PFSK-1 (cell line): ENCODE measurements around the gene MYO9A.

Source experiments
- SIN3A ChIP-seq: IDR thresholded peaks from 2 replicates; pipeline ENCODE4 v1.6.1; 2012; ENCODE audit warnings: mild to moderate bottlenecking, low read length, moderate library complexity, borderline replicate concordance; ENCODE audit not compliant: insufficient read depth
- TAF1 ChIP-seq: IDR thresholded peaks from 2 replicates; pipeline ENCODE4 v1.6.1; 2012; ENCODE audit warnings: low read length, control low read depth, borderline replicate concordance; ENCODE audit not compliant: insufficient read depth
- TF ChIP-seq, protein P1 (sequence below), 2 experiments: IDR thresholded peaks; 2 replicates each; pipeline versions ENCODE4 v1.6.1 to v1.8.0; 2011 to 2012; ENCODE audit warnings: low read depth in 2 of 2, low read length in 2 of 2, control low read depth in 1 of 2, inconsistent platforms in 1 of 2, mild to moderate bottlenecking in 1 of 2, moderate library complexity in 1 of 2; ENCODE audit not compliant: insufficient read depth in 1 of 2

DNA sequence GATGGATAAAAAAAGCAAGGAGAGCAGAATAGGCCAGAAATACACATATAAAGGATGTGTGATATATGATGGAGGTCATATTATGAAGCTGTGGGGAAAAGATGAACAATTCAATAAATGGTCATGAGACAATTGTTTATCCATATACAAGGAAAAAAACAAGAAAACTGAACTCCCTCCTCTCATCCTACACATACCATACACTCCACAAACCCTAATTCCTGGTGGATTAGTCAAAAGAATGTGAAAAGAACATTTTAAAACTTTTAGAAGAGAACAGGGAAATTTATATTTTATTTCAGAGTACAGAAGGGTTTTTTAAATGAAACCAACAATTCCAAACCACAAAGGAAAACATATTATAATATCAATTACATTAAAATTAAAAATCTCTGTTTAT, 342.1 kb downstream of the MYO9A start:
- TF ChIP-seq SIN3A: no peak
- no peak for TF ChIP-seq TAF1
- TF ChIP-seq, protein P1, sequence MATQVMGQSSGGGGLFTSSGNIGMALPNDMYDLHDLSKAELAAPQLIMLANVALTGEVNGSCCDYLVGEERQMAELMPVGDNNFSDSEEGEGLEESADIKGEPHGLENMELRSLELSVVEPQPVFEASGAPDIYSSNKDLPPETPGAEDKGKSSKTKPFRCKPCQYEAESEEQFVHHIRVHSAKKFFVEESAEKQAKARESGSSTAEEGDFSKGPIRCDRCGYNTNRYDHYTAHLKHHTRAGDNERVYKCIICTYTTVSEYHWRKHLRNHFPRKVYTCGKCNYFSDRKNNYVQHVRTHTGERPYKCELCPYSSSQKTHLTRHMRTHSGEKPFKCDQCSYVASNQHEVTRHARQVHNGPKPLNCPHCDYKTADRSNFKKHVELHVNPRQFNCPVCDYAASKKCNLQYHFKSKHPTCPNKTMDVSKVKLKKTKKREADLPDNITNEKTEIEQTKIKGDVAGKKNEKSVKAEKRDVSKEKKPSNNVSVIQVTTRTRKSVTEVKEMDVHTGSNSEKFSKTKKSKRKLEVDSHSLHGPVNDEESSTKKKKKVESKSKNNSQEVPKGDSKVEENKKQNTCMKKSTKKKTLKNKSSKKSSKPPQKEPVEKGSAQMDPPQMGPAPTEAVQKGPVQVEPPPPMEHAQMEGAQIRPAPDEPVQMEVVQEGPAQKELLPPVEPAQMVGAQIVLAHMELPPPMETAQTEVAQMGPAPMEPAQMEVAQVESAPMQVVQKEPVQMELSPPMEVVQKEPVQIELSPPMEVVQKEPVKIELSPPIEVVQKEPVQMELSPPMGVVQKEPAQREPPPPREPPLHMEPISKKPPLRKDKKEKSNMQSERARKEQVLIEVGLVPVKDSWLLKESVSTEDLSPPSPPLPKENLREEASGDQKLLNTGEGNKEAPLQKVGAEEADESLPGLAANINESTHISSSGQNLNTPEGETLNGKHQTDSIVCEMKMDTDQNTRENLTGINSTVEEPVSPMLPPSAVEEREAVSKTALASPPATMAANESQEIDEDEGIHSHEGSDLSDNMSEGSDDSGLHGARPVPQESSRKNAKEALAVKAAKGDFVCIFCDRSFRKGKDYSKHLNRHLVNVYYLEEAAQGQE (IDR thresholded peaks at IDR 0.05; ENCODE audit: insufficient read depth in 1 of 2, low read depth in 2 of 2, low read length in 2 of 2): no peak
